Stimulated activated CD8-positive, alpha-beta memory T cell treated with anti-CD3 and anti-CD28 coated beads, Interleukin-12 subunit alpha, Interleukin-12 subunit beta, amount 100 ng/mL, for 24 hours (primary cell): Measurements from ENCODE around the gene ETV4.

Experiments
- DNase-seq: peaks from one replicate; pipeline ENCODE4 v3.0.0-alpha.2; 2020; ENCODE audit errors: extremely low read depth

ETV4 gene

DNA sequence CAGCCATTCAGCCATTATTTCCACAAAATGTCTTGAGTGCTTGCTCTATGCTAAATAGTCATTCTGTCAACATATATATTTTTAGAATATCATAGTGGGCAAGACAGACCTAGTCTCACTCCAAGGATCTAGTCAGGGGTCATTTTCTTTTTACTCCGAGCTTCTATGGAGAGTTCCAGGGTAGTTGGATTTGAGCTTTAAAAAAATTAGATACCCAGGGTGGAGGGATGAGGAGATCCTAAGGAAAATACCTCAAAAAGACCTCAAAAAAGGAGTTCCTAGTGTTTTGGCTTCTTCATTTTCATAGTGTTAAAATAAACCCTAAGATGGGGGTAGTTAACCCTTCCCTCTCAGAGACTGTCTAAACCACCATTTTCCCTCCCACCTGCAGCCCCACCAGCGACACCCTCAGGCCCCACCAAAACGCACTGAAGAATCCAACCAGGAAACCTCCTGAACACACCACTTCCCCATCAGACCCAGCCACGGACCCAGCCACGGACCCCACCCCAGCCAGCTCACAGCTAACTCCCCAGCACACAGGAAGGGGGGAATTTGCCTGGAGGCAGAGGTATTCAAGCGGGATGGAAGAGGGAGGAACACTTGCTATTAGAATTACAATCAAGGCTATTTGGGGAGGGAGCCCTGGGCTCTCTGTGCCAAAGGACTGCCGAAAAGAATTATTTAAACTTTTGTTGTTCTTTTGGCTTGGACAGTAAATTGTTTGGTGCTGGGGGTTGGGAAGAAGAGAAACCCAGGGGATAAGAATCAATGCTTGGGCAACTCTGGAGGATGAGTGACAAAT is 2.2 kb downstream of the ETV4 start:
- no peak for DNase-seq

GRCh38 chr17:43543300-43543699 is 2.8 kb downstream of the ETV4 start:
- no peak for DNase-seq

DNA sequence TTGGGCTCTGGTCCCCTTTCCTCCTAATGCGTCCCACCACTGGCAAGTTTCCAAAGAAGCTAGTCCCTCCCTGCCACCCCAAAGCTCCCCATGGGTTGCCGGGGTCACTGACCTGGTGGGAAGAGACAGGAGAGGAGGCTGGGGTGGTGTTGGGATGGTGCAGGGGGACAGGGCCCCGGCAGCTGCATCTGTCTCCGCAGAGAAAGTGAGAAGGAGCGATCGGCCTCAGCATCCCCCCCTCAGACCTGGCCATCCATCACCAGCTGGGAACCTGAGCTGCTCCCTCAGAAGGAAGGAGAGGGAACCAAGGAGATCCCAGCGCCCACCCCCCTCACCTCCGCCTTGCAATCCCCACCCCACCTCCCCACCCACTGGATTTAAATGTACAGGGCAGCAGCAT is 3.3 kb downstream of the ETV4 start:
- no peak for DNase-seq

DNA sequence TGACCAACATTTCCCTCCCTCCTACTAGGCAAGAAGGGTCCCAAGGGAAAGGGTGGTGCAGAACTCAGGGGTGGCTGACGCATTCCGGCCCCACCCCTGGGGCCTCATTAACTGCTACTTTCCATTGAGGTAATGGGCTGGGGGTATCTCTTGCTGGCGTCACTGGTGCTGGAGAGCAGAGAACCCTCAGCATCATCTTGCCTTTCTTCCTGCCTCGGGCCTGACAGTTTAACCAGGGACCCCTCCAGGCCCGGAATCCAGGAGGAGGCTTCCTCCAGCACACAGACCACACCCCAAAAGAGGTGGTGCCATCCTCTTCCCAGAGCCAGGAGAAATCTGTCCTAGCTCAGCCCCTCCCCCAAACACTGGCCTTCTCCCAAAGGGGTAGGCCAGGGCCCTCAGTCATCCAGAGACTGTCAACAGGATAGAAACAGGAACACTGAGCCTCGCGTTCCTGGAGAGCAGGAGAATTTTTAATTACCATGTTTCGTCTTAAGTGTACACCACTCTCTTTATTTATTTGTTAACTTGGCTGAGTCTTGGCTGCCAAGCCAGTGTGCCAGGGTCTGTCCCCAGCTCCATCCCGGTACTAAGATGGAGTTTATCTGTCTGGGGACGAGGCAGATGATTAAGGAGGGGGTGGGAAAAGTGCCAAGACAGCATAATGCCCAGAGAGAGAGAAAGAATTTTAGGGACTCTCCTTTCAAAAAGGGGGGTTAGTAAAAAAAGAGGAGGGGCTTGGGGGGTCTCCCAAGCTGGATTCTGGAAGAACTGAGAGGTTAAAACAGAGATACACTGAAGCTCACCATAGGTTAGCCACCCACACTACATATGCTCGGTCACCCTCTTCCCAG is 5.1 kb downstream of the ETV4 start:
- no peak for DNase-seq

DNA sequence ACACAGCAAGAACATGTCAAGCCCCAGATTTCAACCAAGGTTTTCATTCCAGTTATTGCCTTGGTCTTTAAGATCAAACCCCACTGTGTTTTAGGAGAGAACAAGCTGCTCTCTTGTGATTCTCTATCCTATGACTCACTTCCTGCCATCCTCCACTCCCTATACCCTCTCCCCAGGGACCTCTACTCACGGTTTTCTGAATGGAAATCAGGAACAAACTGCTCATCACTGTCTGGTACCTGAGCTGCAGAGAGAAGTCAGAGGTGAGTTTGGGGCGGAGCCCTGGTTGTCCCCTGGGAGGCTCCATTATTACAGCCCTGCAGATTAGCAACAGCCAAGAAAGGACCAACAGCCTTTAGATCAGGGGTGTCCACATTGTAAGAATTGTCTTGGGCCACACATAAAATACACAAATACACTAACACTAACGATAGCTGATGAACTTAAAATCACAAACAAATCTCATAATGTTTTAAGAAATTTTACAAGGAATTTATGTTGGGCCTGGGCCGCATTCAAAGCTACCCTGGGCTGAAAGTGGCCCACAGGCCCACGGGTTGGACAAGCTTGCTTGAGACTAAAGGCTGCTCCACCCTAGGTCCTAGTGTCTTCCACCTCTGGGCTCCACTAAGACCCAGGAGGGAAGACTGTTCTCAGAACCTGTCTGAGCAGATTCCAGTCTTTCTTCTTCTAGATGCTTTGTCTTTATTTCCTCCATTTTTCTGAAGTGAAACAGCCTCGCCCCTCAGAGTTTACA is 9.7 kb downstream of the ETV4 start:
- DNase-seq: no peak

DNA sequence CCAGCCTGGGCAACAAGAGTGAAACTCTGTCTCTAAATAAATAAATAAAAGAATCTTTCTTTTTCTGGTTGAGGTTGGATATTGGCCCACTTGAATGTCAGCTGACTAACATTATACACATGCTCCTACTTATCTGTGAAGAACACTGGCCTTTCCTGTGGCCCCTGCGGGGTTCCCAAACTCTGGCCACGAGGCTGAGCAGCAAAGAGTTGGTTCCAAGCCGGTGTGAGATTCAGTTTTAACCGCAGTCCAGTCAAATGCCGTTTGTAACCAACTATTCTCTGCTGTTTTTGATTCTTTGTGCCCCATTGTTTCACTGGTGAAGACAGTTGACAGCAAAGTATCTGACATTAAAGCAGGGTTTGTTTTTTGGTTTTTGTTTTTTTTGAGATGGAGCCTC is 11.2 kb downstream of the ETV4 start:
- DNase-seq: no peak

- no peak for DNase-seq
Measured at GRCh38 chr17:43533699-43534098, 12.4 kb downstream of the ETV4 start.

GRCh38 chr17:43532581-43532980 is 13.6 kb downstream of the ETV4 start:
- no peak for DNase-seq

GRCh38 chr17:43531955-43532354 is 14.2 kb downstream of the ETV4 start:
- no peak for DNase-seq

GRCh38 chr17:43531082-43531378 is 15.1 kb downstream of the ETV4 start:
- DNase-seq: no peak

DNA sequence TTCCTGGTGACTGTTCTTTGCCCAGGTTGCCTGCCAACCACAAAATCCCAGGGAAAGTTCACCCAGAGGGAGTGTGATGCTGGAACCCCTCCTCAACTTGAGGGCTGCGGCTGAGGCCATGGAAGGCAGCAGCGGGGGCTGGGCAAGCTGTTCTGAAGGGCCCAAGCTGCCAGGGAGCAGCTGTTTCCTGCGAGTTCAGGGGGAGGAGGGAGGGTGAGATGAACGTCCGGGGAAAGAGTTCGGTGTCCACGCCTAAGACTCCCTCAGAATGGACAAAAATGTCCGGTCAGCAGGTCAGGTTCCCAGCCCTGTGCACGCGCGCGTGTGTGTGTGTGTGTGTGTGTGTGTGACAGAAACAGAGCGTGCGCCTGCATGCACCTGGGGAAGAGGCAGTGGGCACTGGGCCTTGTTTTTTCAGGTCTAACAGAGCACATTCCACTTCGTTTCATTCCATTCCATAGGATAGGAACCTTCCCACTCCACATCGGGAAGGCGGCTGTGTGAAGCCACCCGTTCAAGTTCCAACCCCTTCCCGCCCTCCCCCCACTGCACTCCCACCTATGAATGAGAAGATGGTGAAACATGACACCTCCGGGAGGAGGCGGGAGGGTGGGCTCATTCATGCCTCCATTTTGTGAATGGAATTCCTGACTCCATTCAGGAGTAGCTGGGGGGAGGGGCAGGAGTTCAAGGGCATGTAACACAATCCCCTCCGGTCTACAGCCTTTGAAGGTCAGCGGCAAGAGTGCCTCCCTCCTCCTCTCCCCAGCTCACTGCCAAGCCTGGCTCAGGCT is 15.7 kb downstream of the ETV4 start:
- no peak for DNase-seq

GRCh38 chr17:43529947-43530287 is 16.2 kb downstream of the ETV4 start:
- DNase-seq: no peak

DNA sequence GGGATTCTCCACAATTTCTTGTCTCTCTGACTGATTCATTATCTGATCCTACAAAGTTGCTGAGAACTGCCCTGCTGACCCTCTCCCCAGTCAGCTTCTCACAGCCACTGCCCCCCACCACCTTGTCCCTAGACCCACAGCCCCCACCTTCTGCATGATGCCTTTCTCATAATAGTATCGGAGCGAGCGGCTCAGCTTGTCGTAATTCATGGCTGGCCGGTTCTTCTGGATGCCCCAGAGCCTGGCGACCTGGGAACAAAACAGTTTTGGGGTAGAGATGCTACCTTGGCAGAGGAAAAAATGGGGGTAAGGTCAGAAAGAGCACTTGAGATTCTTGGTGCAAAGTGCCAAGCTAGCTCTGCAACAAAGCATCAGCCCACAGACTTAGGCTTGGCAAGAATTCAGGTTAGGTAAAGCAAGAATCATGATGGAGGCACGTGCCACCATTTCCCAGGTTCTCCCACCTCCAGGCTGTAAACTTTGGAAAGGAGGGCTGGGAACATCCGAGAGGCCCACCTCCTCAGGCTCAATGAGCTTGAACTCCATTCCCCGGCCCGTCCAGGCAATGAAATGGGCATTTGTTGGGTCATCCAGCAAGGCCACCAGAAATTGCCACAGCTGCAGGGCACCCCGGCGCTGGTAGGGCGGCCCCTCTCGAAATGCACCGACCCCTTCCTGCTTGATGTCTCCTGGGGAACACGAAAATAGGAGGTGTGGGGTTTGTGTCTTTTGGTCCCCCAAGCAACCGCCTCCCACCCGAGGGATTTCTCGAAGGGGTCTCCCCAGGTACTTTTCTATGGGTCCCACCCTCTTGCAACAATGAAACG is 16.9 kb downstream of the ETV4 start:
- DNase-seq: no peak

GRCh38 chr17:43528319-43528987 is 17.7 kb downstream of the ETV4 start:
- DNase-seq: no peak

GRCh38 chr17:43526886-43527648 is 19.1 kb downstream of the ETV4 start:
- DNase-seq: no peak

DNA sequence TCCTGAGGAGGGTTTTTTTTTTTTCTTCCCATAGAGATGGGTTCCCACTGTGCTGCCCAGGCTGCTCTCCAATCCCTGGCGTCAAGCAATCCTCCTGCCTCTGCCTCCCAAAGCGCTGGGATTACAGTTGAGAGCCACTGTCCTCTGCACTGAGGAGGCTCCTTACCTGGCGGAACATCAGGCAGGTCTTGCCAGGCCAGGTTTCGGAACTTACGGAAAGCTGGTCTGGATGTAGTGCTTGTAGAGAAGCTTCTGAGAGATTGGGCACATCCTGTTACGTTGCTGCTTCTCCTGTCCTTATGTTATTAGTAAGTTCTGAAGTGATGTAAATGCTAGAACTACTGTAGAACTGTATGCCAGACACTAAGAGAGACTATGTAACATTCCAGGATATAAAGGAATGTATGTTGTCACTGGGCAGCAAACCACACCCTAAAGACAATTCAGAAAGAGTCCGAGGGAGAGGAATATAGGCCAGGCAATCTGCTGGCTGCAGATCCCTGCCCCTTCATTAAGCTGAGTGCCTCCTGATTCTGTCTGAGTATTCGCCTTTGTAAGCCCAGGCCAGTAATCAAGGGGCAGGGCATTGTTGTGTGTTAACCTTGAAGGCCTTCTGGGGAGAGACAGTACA is 21.1 kb downstream of the ETV4 start:
- DNase-seq: no peak

DNA sequence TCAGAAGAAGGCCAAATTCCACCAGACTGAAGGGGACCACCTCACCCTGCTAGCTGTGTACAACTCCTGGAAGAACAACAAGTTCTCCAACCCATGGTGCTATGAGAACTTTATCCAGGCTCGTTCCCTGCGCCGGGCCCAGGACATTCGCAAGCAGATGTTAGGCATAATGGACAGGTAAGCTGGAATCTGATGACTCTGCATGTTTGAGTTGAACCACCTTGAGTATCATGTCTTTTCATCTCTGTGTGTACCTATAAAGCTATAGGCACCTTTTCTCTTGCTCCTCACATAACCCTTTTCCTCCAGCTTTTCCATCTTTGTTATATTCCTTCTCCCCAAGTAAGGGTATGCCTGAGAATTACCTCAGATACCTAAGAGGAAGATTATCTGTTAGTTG is 24.8 kb downstream of the ETV4 start:
- DNase-seq: no peak

- no peak for DNase-seq
Measured at GRCh38 chr17:43517615-43518386, 28.3 kb downstream of the ETV4 start.
